Lower lobe of right lung (tissue), 2 donors: ENCODE results near the gene SYTL2. TPM values are rescaled to one million over a fixed set of nuclear protein-coding genes. Genes with fewer than 3 reads are reported as not detected.
A peak's percentile ranks its signal among the peaks of the same experiment; 100 is the strongest.

Experiments used
- ATAC-seq, 2 donors: fragments of 200-7000 bp; cut with Tn5 transposase; one replicate each; pipeline ENCODE4 v1.9.1; 2020 to 2022; ENCODE audit warnings: mild to moderate bottlenecking in 2 of 2, moderate library complexity in 2 of 2
- DNase-seq: peaks from one replicate; pipeline ENCODE4 v3.0.0-alpha.2; 2020
- H3K27ac ChIP-seq: fragments of 200-600 bp; one replicate; pipeline ENCODE4 v1.8.0; 2022
- H3K27me3 ChIP-seq: fragments of 200-600 bp; one replicate; pipeline ENCODE4 v1.8.0; 2022; ENCODE audit warnings: low read depth
- H3K36me3 ChIP-seq: fragments of 200-600 bp; one replicate; pipeline ENCODE4 v1.8.0; 2022; ENCODE audit warnings: mild to moderate bottlenecking
- H3K4me1 ChIP-seq: fragments of 200-600 bp; one replicate; pipeline ENCODE4 v1.8.0; 2022
- H3K4me3 ChIP-seq: fragments of 200-600 bp; one replicate; pipeline ENCODE4 v1.8.0; 2022; ENCODE audit warnings: mild to moderate bottlenecking
- H3K9me3 ChIP-seq: fragments of 200-600 bp; one replicate; pipeline ENCODE4 v1.8.0; 2022
- CTCF ChIP-seq: fragments of 200-600 bp; IDR thresholded peaks from one replicate; pipeline ENCODE4 v1.8.0; 2022; ENCODE audit warnings: antibody characterized with exemption, mild to moderate bottlenecking
- intact Hi-C: fragments of 100-400 bp; cut with DNase I; formaldehyde crosslinking; loops from one replicate; pipeline ENCODE4 v1.11.0; 2022
- total RNA-seq: library from RNA; stranded (reverse); fragmentation: NEBNext Ultra II Directional; extraction: Animal tissue kit (Norgen Biotek cat#: 25700); gene quantifications from one replicate; pipeline ENCODE4 v1.2.1, GENCODE V29; 2021
- donor health status: DM: no; HTN: yes; CAD: no; lungs with severe emphysema.

Gene SYTL2
- total RNA-seq, 1 donor from 2014 or later = 23.6 TPM

- TF ChIP-seq CTCF = no peak
- Histone ChIP-seq H3K27me3 (no peaks in the 10 kb centered on the region), H3K4me1 (peaks cover 39% of the 10 kb centered on the region), H3K36me3 (peaks cover 32% of the 10 kb centered on the region), H3K27ac (peak within 1 kb of the TSS; percentile 98), H3K9me3 (no peaks in the 10 kb centered on the region), H3K4me3 (peak within 1 kb of the TSS; percentile 93)
- DNase-seq (peak; percentile 94), ATAC-seq (peak; percentile 97 to 98)
- intact Hi-C loops = no loop called here
Observed at GRCh38 chr11:85664615-85665481, 146.1 kb downstream of the SYTL2 start, which contains the start of gene CREBZF. Gene CREBZF, minus strand, starts transcription at chr11:85665129. Its CDS starts 254 bp downstream, at chr11:85664875.

GRCh38 chr11:85663753-85664614, 147.0 kb downstream of the SYTL2 start:
- peak overlapping the region; percentile 93 for H3K4me3 ChIP-seq
- no peaks in the 10 kb centered on the region for H3K9me3 ChIP-seq
- intact Hi-C loops = no loop called here
- H3K27me3 ChIP-seq = no peaks in the 10 kb centered on the region
- H3K36me3 ChIP-seq = peaks cover 40% of the 10 kb centered on the region
- peaks cover 47% of the 10 kb centered on the region for H3K4me1 ChIP-seq
- TF ChIP-seq CTCF = peak; percentile 59
- ATAC-seq (peak; percentile 89 to 91), DNase-seq (peak; percentile 90)
- peak overlapping the region; percentile 98 for H3K27ac ChIP-seq

- ATAC-seq (no peak), DNase-seq (no peak)
- Histone ChIP-seq H3K27me3 (no peaks in the 10 kb centered on the region), H3K9me3 (no peaks in the 10 kb centered on the region), H3K27ac (peak overlapping the region; percentile 98), H3K4me3 (peak overlapping the region; percentile 93), H3K36me3 (peaks cover 45% of the 10 kb centered on the region), H3K4me1 (peaks cover 50% of the 10 kb centered on the region)
- no peak for TF ChIP-seq CTCF
- intact Hi-C loops = no loop called here
Observed at GRCh38 chr11:85663080-85663752, 147.7 kb downstream of the SYTL2 start.

- DNase-seq = no peak
- peaks cover 52% of the 10 kb centered on the region for H3K36me3 ChIP-seq
Observed at GRCh38 chr11:85661972-85662664, 148.8 kb downstream of the SYTL2 start.

More at GRCh38 chr11:85661972-85662664, 148.8 kb downstream of the SYTL2 start:
- intact Hi-C loops = no loop called here
- TF ChIP-seq CTCF = no peak
- Histone ChIP-seq H3K27ac (no peak overlapping the region), H3K27me3 (no peaks in the 10 kb centered on the region), H3K9me3 (no peaks in the 10 kb centered on the region), H3K4me3 (peak overlapping the region; percentile 93), H3K4me1 (peaks cover 58% of the 10 kb centered on the region)
- no peak for ATAC-seq
